H9 (cell line): ENCODE measurements around the gene TADA2B. TPM values are rescaled to one million over a fixed set of nuclear protein-coding genes. Genes with fewer than 3 reads are reported as not detected.

ENCODE experiments used
- DNase-seq: peaks from one replicate; pipeline ENCODE4 v3.0.0-alpha.2; 2017
- H2AFZ ChIP-seq: one replicate; pipeline ENCODE4 v1.6.1; 2013; ENCODE audit warnings: mild to moderate bottlenecking, low read length, control low read depth, moderate library complexity
- H2AK5ac ChIP-seq: 2 replicates; pipeline ENCODE4 v1.6.1; 2013; ENCODE audit warnings: low read length, control low read depth, mixed read lengths; ENCODE audit not compliant: insufficient read length
- H2BK120ac ChIP-seq: one replicate; pipeline ENCODE4 v1.6.1; 2013; ENCODE audit warnings: low read depth, mild to moderate bottlenecking, low read length, control low read depth, inconsistent platforms; ENCODE audit not compliant: poor library complexity, severe bottlenecking
- H2BK12ac ChIP-seq: 2 replicates; pipeline ENCODE4 v1.6.1; 2013; ENCODE audit warnings: low read length, control low read depth, mixed read lengths, low read depth; ENCODE audit not compliant: insufficient read length
- H2BK15ac ChIP-seq: 2 replicates; pipeline ENCODE4 v1.6.1; 2013; ENCODE audit warnings: low read depth, low read length, control low read depth
- H2BK20ac ChIP-seq: one replicate; pipeline ENCODE4 v1.6.1; 2013; ENCODE audit warnings: low read depth, mild to moderate bottlenecking, low read length, control low read depth, inconsistent platforms; ENCODE audit not compliant: poor library complexity, severe bottlenecking
- H2BK5ac ChIP-seq: 2 replicates; pipeline ENCODE4 v1.6.1; 2013; ENCODE audit warnings: low read length, control low read depth, mixed read lengths; ENCODE audit not compliant: insufficient read length
- H3K14ac ChIP-seq: 2 replicates; pipeline ENCODE4 v1.6.1; 2013; ENCODE audit warnings: low read length, control low read depth; ENCODE audit not compliant: insufficient read depth
- H3K18ac ChIP-seq: 2 replicates; pipeline ENCODE4 v1.6.1; 2013; ENCODE audit warnings: low read depth, mild to moderate bottlenecking, mixed read lengths, low read length, control low read depth; ENCODE audit not compliant: insufficient read length
- H3K23ac ChIP-seq: 2 replicates; pipeline ENCODE4 v1.6.1; 2013; ENCODE audit warnings: low read length, control low read depth, mixed read lengths, low read depth; ENCODE audit not compliant: insufficient read length
- H3K23me2 ChIP-seq: 2 replicates; pipeline ENCODE4 v1.6.1; 2013; ENCODE audit warnings: low read depth, mild to moderate bottlenecking, mixed read lengths, low read length, control low read depth; ENCODE audit not compliant: insufficient read length, poor library complexity, severe bottlenecking
- H3K27ac ChIP-seq: 2 replicates; pipeline ENCODE4 v1.5.1; 2013; ENCODE audit warnings: low read length, control low read depth, mixed read lengths, low read depth; ENCODE audit not compliant: insufficient read length
- H3K27me3 ChIP-seq: 2 replicates; pipeline ENCODE4 v1.6.1; 2013; ENCODE audit warnings: low read length, control low read depth, inconsistent platforms; ENCODE audit not compliant: insufficient read depth
- H3K4ac ChIP-seq: 2 replicates; pipeline ENCODE4 v1.6.1; 2013; ENCODE audit warnings: low read depth, mild to moderate bottlenecking, control low read depth, inconsistent platforms, low read length, moderate library complexity
- H3K4me1 ChIP-seq: 2 replicates; pipeline ENCODE4 v1.6.1; 2013; ENCODE audit warnings: low read length, control low read depth, inconsistent platforms; ENCODE audit not compliant: insufficient read depth
- H3K4me2 ChIP-seq: 2 replicates; pipeline ENCODE4 v1.6.1; 2013; ENCODE audit warnings: low read length, control low read depth, mixed read lengths; ENCODE audit not compliant: insufficient read length, insufficient read depth
- H3K56ac ChIP-seq: 2 replicates; pipeline ENCODE4 v1.6.1; 2013; ENCODE audit warnings: low read depth, mild to moderate bottlenecking, mixed read lengths, low read length, control low read depth; ENCODE audit not compliant: insufficient read length
- H3K79me1 ChIP-seq: 2 replicates; pipeline ENCODE4 v1.6.1; 2013; ENCODE audit warnings: low read depth, mild to moderate bottlenecking, moderate library complexity, low read length, control low read depth, inconsistent platforms; ENCODE audit not compliant: insufficient read depth, poor library complexity, severe bottlenecking
- H3K79me2 ChIP-seq: 2 replicates; pipeline ENCODE4 v1.6.1; 2013; ENCODE audit warnings: low read length, control low read depth, inconsistent platforms; ENCODE audit not compliant: insufficient read depth
- H3K9ac ChIP-seq: 2 replicates; pipeline ENCODE4 v1.6.1; 2013; ENCODE audit warnings: low read length, control low read depth, mixed read lengths; ENCODE audit not compliant: insufficient read length; ENCODE audit errors: extremely low read depth
- H3K9me3 ChIP-seq: one replicate; pipeline ENCODE4 v1.6.1; 2013; ENCODE audit warnings: low read depth, low read length, inconsistent platforms; ENCODE audit not compliant: control insufficient read depth
- H3T11ph ChIP-seq: one replicate; pipeline ENCODE4 v1.6.1; 2013; ENCODE audit warnings: mild to moderate bottlenecking, low read length, control low read depth, inconsistent platforms
- H4K20me1 ChIP-seq: one replicate; pipeline ENCODE4 v1.6.1; 2013; ENCODE audit not compliant: control insufficient read depth, insufficient read length, insufficient read depth
- H4K5ac ChIP-seq: 2 replicates; pipeline ENCODE4 v1.6.1; 2013; ENCODE audit warnings: low read depth, mild to moderate bottlenecking, mixed read lengths, low read length, control low read depth; ENCODE audit not compliant: insufficient read length
- H4K8ac ChIP-seq: replicated peaks from 2 replicates; pipeline ENCODE4 v1.6.1; 2013; ENCODE audit warnings: low read length, control low read depth, mixed read lengths, low read depth; ENCODE audit not compliant: insufficient read length
- H4K91ac ChIP-seq: 2 replicates; pipeline ENCODE4 v1.6.1; 2013; ENCODE audit warnings: low read depth, mild to moderate bottlenecking, moderate library complexity, mixed read lengths, low read length, control low read depth; ENCODE audit not compliant: insufficient read length
- H3K27ac Mint-ChIP-seq, 3 experiments: 2 replicates in 2 of 3; 3 replicates in 1 of 3; pipeline ENCODE4 v1.8.0; 2020 to 2021; ENCODE audit warnings: mixed read lengths in 3 of 3, mild to moderate bottlenecking in 1 of 3, moderate library complexity in 1 of 3
- H3K27me3 Mint-ChIP-seq: 2 replicates; pipeline ENCODE4 v1.8.0; 2021; ENCODE audit warnings: low read depth, mild to moderate bottlenecking, moderate library complexity, mixed read lengths
- H3K36me3 Mint-ChIP-seq, 3 experiments: 2 replicates in 2 of 3; 3 replicates in 1 of 3; pipeline ENCODE4 v1.8.0; 2020 to 2021; ENCODE audit warnings: low read depth in 3 of 3, mixed read lengths in 3 of 3; ENCODE audit not compliant: insufficient read depth in 1 of 3
- H3K4me1 Mint-ChIP-seq, 2 experiments: 2 replicates each; pipeline ENCODE4 v1.8.0; 2020; ENCODE audit warnings: mixed read lengths in 2 of 2
- H3K4me3 Mint-ChIP-seq, 2 experiments: 2 replicates in 1 of 2; 3 replicates in 1 of 2; pipeline ENCODE4 v1.8.0; 2020 to 2021; ENCODE audit warnings: mild to moderate bottlenecking in 2 of 2, mixed read lengths in 2 of 2, moderate library complexity in 1 of 2
- H3K9me3 Mint-ChIP-seq, 2 experiments: 2 replicates in 1 of 2; 3 replicates in 1 of 2; pipeline ENCODE4 v1.8.0; 2020; ENCODE audit warnings: mild to moderate bottlenecking in 2 of 2, mixed read lengths in 2 of 2, moderate library complexity in 1 of 2
- WGBS: extraction: QIAGEN DNeasy Blood & Tissue Kit; methylation state at CpG from one replicate; pipeline ENCODE4 v1.1.7; 2013; ENCODE audit warnings: missing lambda C conversion rate, low lambda C conversion rate, mixed read lengths; ENCODE audit not compliant: insufficient read length; ENCODE audit errors: extremely low coverage; 5-methylcytosine and 5-hydroxymethylcytosine counted together
- total RNA-seq: library from RNA; stranded (reverse); gene quantifications from 2 replicates; pipeline ENCODE4 v1.2.1, GENCODE V29; 2021
- TF ChIP-seq, protein P1 (sequence below): fragments of 200-600 bp; sonication (generic); conservative IDR thresholded peaks from 3 replicates; pipeline ENCODE4 v1.8.0; 2021; ENCODE audit warnings: antibody characterized with exemption, mild to moderate bottlenecking

Gene TADA2B
- total RNA-seq, 1 experiment from 2014 or later: 14.0 TPM

DNA sequence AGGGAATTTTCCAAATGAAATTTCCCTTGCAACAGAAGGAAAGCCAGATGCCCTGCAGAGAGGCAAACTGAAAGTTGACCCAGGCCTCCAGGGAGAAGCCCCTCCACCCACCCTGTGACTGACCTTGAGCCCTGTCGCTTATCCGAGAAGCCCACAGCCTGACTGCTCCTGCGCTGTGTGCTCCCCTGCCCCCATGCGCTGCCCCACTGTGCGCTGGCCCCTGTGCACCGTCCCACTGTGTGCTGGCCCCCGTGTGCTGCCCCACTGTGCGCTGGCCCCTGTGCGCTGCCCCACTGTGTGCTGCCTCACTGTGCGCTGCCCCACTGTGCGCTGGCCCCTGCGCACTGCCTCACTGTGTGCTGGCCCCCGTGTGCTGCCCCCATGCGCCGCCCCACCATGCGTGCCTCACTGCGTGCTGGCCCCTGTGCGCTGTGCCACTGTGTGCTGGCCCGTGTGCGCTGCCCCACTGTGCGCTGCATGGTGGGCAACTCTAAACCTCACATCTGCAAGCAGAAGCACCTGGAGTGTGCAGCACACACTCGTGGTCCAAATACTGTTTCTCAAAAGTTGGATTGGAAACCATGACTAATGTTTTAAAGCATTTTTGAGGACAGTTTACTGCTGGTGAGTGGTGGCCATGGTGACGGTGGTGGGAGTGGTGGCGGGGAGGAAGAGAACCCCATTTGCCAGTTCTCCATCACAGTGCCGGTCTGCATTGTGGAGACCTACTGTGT is 33.0 kb downstream of the TADA2B start:
- no peak overlapping the region for H2AK5ac ChIP-seq
- TF ChIP-seq, protein P1, sequence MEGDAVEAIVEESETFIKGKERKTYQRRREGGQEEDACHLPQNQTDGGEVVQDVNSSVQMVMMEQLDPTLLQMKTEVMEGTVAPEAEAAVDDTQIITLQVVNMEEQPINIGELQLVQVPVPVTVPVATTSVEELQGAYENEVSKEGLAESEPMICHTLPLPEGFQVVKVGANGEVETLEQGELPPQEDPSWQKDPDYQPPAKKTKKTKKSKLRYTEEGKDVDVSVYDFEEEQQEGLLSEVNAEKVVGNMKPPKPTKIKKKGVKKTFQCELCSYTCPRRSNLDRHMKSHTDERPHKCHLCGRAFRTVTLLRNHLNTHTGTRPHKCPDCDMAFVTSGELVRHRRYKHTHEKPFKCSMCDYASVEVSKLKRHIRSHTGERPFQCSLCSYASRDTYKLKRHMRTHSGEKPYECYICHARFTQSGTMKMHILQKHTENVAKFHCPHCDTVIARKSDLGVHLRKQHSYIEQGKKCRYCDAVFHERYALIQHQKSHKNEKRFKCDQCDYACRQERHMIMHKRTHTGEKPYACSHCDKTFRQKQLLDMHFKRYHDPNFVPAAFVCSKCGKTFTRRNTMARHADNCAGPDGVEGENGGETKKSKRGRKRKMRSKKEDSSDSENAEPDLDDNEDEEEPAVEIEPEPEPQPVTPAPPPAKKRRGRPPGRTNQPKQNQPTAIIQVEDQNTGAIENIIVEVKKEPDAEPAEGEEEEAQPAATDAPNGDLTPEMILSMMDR: no peak
- no peak overlapping the region for H2AFZ ChIP-seq
- no peak overlapping the region for H3K4me3 Mint-ChIP-seq
- H3K9me3 Mint-ChIP-seq: peaks cover 12 to 15% of the 10 kb centered on the region in 2 experiments; a peak in 4 of 5 replicates
- no peaks in the 10 kb centered on the region for H3K9me3 ChIP-seq
- WGBS: no CpG with 5 or more reads among the region's 25 CpGs
- H3T11ph ChIP-seq: no peak overlapping the region
- DNase-seq: no peak
- H3K36me3 Mint-ChIP-seq: no peaks in the 10 kb centered on the region; a peak in 1 of 7 replicates
- H3K56ac ChIP-seq: no peak overlapping the region
- no peak overlapping the region for H2BK120ac ChIP-seq
- no peak overlapping the region for H3K14ac ChIP-seq
- H2BK20ac ChIP-seq: no peak overlapping the region
- no peak overlapping the region for H4K91ac ChIP-seq
- no peak overlapping the region for H3K23ac ChIP-seq
- H3K18ac ChIP-seq: no peak overlapping the region
- H3K4ac ChIP-seq: no peak overlapping the region
- H4K5ac ChIP-seq: no peak overlapping the region
- no peaks in the 10 kb centered on the region for H3K4me1 Mint-ChIP-seq
- no peak overlapping the region for H3K4me2 ChIP-seq
- H4K8ac ChIP-seq: no peak overlapping the region
- H3K4me1 ChIP-seq: no peaks in the 10 kb centered on the region
- no peaks in the 10 kb centered on the region for H4K20me1 ChIP-seq
- no peaks in the 10 kb centered on the region for H3K27me3 ChIP-seq
- no peak overlapping the region for H2BK12ac ChIP-seq
- no peaks in the 10 kb centered on the region for H3K79me1 ChIP-seq
- H3K23me2 ChIP-seq: no peaks in the 10 kb centered on the region
- no peaks in the 10 kb centered on the region for H3K79me2 ChIP-seq
- peaks cover 56% of the 10 kb centered on the region for H3K27me3 Mint-ChIP-seq
- no peak overlapping the region for H2BK15ac ChIP-seq
- no peak overlapping the region for H3K9ac ChIP-seq
- no peak overlapping the region for H3K27ac ChIP-seq
- H3K27ac Mint-ChIP-seq: no peak overlapping the region
- H2BK5ac ChIP-seq: no peak overlapping the region
